22Rv1 (cell line): ENCODE results near the gene IFNB1.

ENCODE experiments used
- ZFX ChIP-seq: fragments of 450-650 bp; IDR thresholded peaks from 2 replicates; pipeline ENCODE4 v1.6.1; 2017; ENCODE audit warnings: antibody characterized with exemption, borderline replicate concordance
- TF ChIP-seq, protein P1 (sequence below): fragments of 450-650 bp; IDR thresholded peaks from 2 replicates; pipeline ENCODE4 v1.5.1; 2017; ENCODE audit warnings: mild to moderate bottlenecking

DNA sequence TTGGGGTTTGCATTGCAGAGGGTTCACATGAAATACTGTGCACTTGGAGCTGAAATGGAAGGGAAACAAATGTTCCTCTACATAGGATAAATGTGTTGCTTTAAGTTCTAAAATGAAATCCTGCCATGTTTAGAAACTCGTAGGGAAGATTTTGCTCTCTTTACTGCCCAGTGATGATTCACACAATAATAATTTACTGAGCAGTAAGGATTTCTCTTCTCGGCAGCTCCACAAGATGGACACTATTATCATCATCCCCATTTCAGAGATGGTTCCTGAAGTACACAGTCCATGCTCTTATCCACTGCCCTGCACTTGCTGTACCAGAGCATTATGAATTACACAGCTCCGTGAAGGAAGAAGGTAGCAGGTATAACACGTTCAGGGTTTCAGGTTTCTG lies 50.4 kb downstream of the IFNB1 start:
- TF ChIP-seq, protein P1, sequence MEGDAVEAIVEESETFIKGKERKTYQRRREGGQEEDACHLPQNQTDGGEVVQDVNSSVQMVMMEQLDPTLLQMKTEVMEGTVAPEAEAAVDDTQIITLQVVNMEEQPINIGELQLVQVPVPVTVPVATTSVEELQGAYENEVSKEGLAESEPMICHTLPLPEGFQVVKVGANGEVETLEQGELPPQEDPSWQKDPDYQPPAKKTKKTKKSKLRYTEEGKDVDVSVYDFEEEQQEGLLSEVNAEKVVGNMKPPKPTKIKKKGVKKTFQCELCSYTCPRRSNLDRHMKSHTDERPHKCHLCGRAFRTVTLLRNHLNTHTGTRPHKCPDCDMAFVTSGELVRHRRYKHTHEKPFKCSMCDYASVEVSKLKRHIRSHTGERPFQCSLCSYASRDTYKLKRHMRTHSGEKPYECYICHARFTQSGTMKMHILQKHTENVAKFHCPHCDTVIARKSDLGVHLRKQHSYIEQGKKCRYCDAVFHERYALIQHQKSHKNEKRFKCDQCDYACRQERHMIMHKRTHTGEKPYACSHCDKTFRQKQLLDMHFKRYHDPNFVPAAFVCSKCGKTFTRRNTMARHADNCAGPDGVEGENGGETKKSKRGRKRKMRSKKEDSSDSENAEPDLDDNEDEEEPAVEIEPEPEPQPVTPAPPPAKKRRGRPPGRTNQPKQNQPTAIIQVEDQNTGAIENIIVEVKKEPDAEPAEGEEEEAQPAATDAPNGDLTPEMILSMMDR, result no peak
- TF ChIP-seq ZFX, result no peak
